Smooth muscle cell (in vitro differentiated cells): ENCODE results near the gene CRB1. TPM values are rescaled to one million over a fixed set of nuclear protein-coding genes. Genes with fewer than 3 reads are reported as not detected.

Experiments used
- DNase-seq: peaks from one replicate; lab custom pipeline; 2025; ENCODE audit not compliant: unreplicated experiment; lab: John Stamatoyannopoulos, UW
- H2AFZ ChIP-seq: fragments of 200-600 bp; sonication (generic); 2 replicates; pipeline ENCODE4 v1.6.0; 2016; ENCODE audit warnings: antibody characterized with exemption, low read depth, mild to moderate bottlenecking
- H3F3A ChIP-seq: fragments of 200-600 bp; sonication (generic); 2 replicates; pipeline ENCODE4 v1.6.0; 2017; ENCODE audit warnings: antibody characterized with exemption, low read depth
- H3K27ac ChIP-seq: fragments of 200-600 bp; sonication (generic); 2 replicates; pipeline ENCODE4 v1.5.1; 2016; ENCODE audit warnings: low read depth, mild to moderate bottlenecking
- H3K27me3 ChIP-seq: fragments of 200-600 bp; sonication (generic); 2 replicates; pipeline ENCODE4 v1.6.1; 2016; ENCODE audit warnings: low read depth, mild to moderate bottlenecking
- H3K36me3 ChIP-seq: fragments of 200-600 bp; sonication (generic); 2 replicates; pipeline ENCODE4 v1.5.1; 2016; ENCODE audit warnings: low read depth
- H3K4me1 ChIP-seq: fragments of 200-600 bp; sonication (generic); 2 replicates; pipeline ENCODE4 v1.5.1; 2016; ENCODE audit warnings: low read depth
- H3K4me2 ChIP-seq: fragments of 200-600 bp; sonication (generic); 2 replicates; pipeline ENCODE4 v1.6.0; 2016; ENCODE audit warnings: mild to moderate bottlenecking
- H3K4me3 ChIP-seq: fragments of 200-600 bp; sonication (generic); 2 replicates; pipeline ENCODE4 v1.5.1; 2016; ENCODE audit warnings: mild to moderate bottlenecking
- H3K79me2 ChIP-seq: fragments of 200-600 bp; sonication (generic); 2 replicates; pipeline ENCODE4 v1.6.0; 2016; ENCODE audit warnings: low read depth, mild to moderate bottlenecking
- H3K9ac ChIP-seq: fragments of 200-600 bp; sonication (generic); 2 replicates; pipeline ENCODE4 v1.6.0; 2016; ENCODE audit warnings: low read depth
- H3K9me3 ChIP-seq: fragments of 200-600 bp; sonication (generic); replicated peaks from 2 replicates; pipeline ENCODE4 v1.5.1; 2016; ENCODE audit warnings: low read depth
- H4K20me1 ChIP-seq: fragments of 200-600 bp; sonication (generic); 2 replicates; pipeline ENCODE4 v1.6.0; 2016; ENCODE audit warnings: low read depth
- WGBS: methylation state at CpG from one replicate; pipeline ENCODE4 v1.1.7; 2016; ENCODE audit warnings: low lambda C conversion rate; 5-methylcytosine and 5-hydroxymethylcytosine counted together
- polyA plus RNA-seq: library from polyadenylated mRNA; unstranded; fragments of >200 nt; fragmentation: Nextera tagmentation; extraction: Ambion mirVana; gene quantifications from 2 replicates; pipeline ENCODE4 v1.2.1, GENCODE V29; 2016
- total RNA-seq: library from RNA; depleted of rRNA; stranded (reverse); fragments of >200 nt; gene quantifications from 2 replicates; pipeline ENCODE4 v1.2.3, GENCODE V29; 2014
- TF ChIP-seq, protein P1 (sequence below): fragments of 200-600 bp; sonication (generic); IDR thresholded peaks from 2 replicates; pipeline ENCODE4 v1.5.1; 2017; ENCODE audit warnings: borderline replicate concordance, mild to moderate bottlenecking, antibody characterized with exemption; ENCODE audit not compliant: insufficient read depth, poor library complexity, severe bottlenecking

The CRB1 gene
- total and polyA plus RNA-seq, 2 experiments from 2014 or later, result under 0.01 TPM; not detected in 1

DNA sequence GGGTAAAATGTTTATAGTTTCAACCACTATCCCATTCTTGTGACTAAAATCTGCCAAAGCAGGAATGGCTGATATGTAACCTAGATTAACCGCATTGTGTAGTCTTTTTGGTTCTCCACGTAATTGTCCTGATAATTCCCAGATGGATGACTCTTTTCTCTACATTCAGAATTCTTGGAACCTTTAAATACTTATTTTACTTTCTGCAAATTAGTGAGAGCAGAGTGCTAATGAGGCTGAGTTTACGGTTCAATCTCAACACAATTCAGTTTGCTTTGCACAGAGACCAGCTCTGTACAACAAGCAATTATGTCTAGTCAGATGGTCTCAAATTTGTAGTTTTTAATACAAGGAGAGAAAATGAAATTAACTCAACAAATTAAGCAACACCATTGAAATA is 9.1 kb downstream of the CRB1 start:
- Histone ChIP-seq H3K36me3 (no peaks in the 10 kb centered on the region), H2AFZ (no peak overlapping the region), H3K27ac (no peak overlapping the region), H4K20me1 (no peaks in the 10 kb centered on the region), H3F3A (no peaks in the 10 kb centered on the region), H3K4me3 (no peak overlapping the region), H3K79me2 (no peaks in the 10 kb centered on the region), H3K4me1 (no peaks in the 10 kb centered on the region), H3K9me3 (no peaks in the 10 kb centered on the region), H3K27me3 (peaks cover 5% of the 10 kb centered on the region), H3K4me2 (no peak overlapping the region), H3K9ac (no peak overlapping the region)
- TF ChIP-seq, protein P1, sequence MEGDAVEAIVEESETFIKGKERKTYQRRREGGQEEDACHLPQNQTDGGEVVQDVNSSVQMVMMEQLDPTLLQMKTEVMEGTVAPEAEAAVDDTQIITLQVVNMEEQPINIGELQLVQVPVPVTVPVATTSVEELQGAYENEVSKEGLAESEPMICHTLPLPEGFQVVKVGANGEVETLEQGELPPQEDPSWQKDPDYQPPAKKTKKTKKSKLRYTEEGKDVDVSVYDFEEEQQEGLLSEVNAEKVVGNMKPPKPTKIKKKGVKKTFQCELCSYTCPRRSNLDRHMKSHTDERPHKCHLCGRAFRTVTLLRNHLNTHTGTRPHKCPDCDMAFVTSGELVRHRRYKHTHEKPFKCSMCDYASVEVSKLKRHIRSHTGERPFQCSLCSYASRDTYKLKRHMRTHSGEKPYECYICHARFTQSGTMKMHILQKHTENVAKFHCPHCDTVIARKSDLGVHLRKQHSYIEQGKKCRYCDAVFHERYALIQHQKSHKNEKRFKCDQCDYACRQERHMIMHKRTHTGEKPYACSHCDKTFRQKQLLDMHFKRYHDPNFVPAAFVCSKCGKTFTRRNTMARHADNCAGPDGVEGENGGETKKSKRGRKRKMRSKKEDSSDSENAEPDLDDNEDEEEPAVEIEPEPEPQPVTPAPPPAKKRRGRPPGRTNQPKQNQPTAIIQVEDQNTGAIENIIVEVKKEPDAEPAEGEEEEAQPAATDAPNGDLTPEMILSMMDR, result no peak
- DNase-seq, result no peak
- 87% methylated on average over 3 of the region's 3 CpGs for WGBS

DNA sequence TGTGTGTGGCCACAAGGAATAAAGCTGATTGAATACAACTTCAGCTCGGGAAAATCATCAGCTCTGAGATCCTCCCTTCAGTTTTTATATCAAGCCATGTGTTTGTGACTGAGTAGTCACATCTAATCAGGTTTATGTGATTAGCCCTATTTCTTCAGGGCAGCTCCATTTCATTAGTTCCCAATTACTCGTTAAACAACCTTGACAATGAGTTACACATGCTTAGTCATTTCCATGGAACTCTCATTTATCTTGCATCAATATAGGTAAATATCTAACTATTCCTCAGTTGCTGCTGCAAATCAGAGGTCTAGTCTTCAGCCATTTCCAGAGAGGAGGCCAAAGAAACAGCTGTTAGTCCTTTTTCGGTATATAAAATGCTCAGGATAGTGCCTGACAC is 16.3 kb downstream of the CRB1 start:
- Histone ChIP-seq H3K9me3 (no peaks in the 10 kb centered on the region), H3K4me1 (no peaks in the 10 kb centered on the region), H3K9ac (no peak overlapping the region), H2AFZ (no peak overlapping the region), H3K4me3 (no peak overlapping the region), H4K20me1 (no peaks in the 10 kb centered on the region), H3K4me2 (no peak overlapping the region), H3K79me2 (no peaks in the 10 kb centered on the region), H3K27me3 (no peaks in the 10 kb centered on the region), H3F3A (no peaks in the 10 kb centered on the region), H3K27ac (no peak overlapping the region), H3K36me3 (no peaks in the 10 kb centered on the region)
- no peak for DNase-seq
- 87% methylated on average over 3 of the region's 3 CpGs for WGBS
- TF ChIP-seq, protein P1, result no peak

DNA sequence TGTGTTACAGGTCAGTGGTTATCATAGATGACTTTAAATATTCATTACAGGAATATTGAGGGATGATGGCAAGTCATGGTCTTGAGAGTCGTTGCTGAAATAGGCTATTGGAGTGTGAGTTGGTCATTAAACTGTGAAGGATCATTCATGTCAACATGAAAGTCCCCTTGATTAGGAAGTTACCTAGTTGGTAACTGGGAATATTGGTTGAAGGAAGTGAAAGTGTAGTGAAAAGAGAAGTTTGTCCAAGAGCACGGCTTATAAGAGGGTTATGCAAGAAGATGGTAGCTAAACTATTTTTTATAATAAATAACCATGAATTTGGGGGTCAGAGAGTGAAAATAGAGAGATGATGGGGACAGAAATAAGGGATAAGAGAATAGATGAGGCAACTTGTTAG is 16.9 kb downstream of the CRB1 start:
- TF ChIP-seq, protein P1, result no peak
- H4K20me1 ChIP-seq, result no peaks in the 10 kb centered on the region
- WGBS, result 90% methylated on average over 2 of the region's 2 CpGs
- H3K9ac ChIP-seq, result no peak overlapping the region
- no peaks in the 10 kb centered on the region for H3K27me3 ChIP-seq
- no peak overlapping the region for H2AFZ ChIP-seq
- H3K4me3 ChIP-seq, result no peak overlapping the region
- H3K4me1 ChIP-seq, result no peaks in the 10 kb centered on the region
- no peaks in the 10 kb centered on the region for H3K79me2 ChIP-seq
- no peaks in the 10 kb centered on the region for H3F3A ChIP-seq
- DNase-seq, result no peak
- no peak overlapping the region for H3K4me2 ChIP-seq
- H3K36me3 ChIP-seq, result no peaks in the 10 kb centered on the region
- H3K9me3 ChIP-seq, result no peaks in the 10 kb centered on the region
- no peak overlapping the region for H3K27ac ChIP-seq

DNA sequence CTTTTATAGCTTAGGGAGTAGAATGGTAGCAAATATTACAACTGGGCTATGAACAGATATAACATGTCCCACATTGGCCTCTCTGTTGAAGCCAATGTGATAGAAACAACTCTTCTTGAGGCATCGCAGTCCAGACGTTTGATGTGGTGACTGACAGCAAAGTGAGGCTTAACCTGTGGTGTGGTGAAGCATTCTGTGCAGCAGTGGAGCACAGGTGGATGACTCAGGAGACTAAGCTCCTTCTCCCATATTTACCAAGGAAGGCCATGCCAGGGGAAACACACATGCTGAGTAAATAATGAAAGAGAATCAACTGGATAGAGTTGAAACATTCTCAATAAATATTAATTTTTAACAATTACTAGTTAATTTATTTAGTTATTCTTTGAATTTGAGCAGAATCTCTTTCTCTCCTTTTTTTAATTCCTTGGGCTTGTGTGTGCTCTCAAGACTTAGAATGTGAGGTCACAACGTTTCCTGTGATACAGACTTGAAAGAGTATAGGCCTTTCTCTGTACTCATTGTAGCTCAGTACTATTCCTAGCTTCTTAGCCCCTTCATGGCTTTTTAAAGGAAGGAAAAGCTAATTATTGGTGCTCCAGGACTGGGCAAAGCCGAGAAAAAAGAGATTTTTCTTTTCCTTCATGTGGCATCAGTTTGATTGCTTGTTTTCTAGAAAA is 17.6 kb downstream of the CRB1 start:
- no peaks in the 10 kb centered on the region for H4K20me1 ChIP-seq
- TF ChIP-seq, protein P1, result no peak
- no peak overlapping the region for H3K9ac ChIP-seq
- H3K4me1 ChIP-seq, result no peaks in the 10 kb centered on the region
- H3K27ac ChIP-seq, result no peak overlapping the region
- no peaks in the 10 kb centered on the region for H3K9me3 ChIP-seq
- no peaks in the 10 kb centered on the region for H3K27me3 ChIP-seq
- no peaks in the 10 kb centered on the region for H3F3A ChIP-seq
- no peaks in the 10 kb centered on the region for H3K36me3 ChIP-seq
- H2AFZ ChIP-seq, result no peak overlapping the region
- H3K4me2 ChIP-seq, result no peak overlapping the region
- 77% methylated on average over 4 of the region's 4 CpGs for WGBS
- no peaks in the 10 kb centered on the region for H3K79me2 ChIP-seq
- no peak overlapping the region for H3K4me3 ChIP-seq
- DNase-seq, result no peak
